Mesenchymal stem cell (in vitro differentiated cells and primary cell): ENCODE measurements around the gene SSC5D.
A peak's percentile ranks its signal among the peaks of the same experiment; 100 is the strongest.

Experiments
- DNase-seq: peaks from one replicate; pipeline ENCODE4 v3.0.0-alpha.2; 2013
- H2AFZ ChIP-seq: one replicate; pipeline ENCODE4 v1.6.1; 2013; ENCODE audit warnings: low read depth, mild to moderate bottlenecking, control low read depth, inconsistent platforms, low read length, moderate library complexity
- H2AK5ac ChIP-seq: 2 replicates; pipeline ENCODE4 v1.6.1; 2013; ENCODE audit warnings: low read length, moderate library complexity, mild to moderate bottlenecking, inconsistent platforms; ENCODE audit not compliant: severe bottlenecking
- H2BK120ac ChIP-seq: one replicate; pipeline ENCODE4 v1.6.1; 2013; ENCODE audit warnings: low read depth, mild to moderate bottlenecking, inconsistent platforms, low read length, moderate library complexity
- H2BK12ac ChIP-seq, 2 experiments: one replicate each; pipeline ENCODE4 v1.6.1; 2013; ENCODE audit warnings: inconsistent platforms in 2 of 2, low read length in 2 of 2, mild to moderate bottlenecking in 2 of 2, moderate library complexity in 2 of 2, control low read depth in 1 of 2
- H2BK15ac ChIP-seq: one replicate; pipeline ENCODE4 v1.6.1; 2013; ENCODE audit warnings: mild to moderate bottlenecking, low read depth, inconsistent platforms; ENCODE audit not compliant: poor library complexity, severe bottlenecking
- H2BK5ac ChIP-seq: 2 replicates; pipeline ENCODE4 v1.6.1; 2013; ENCODE audit warnings: low read depth, mild to moderate bottlenecking, low read length, control low read depth, inconsistent platforms; ENCODE audit not compliant: poor library complexity, severe bottlenecking
- H3K14ac ChIP-seq, 2 experiments: one replicate each; pipeline ENCODE4 v1.6.1; 2013; ENCODE audit warnings: inconsistent platforms in 2 of 2, low read length in 2 of 2, control low read depth in 1 of 2, mild to moderate bottlenecking in 1 of 2, moderate library complexity in 1 of 2
- H3K18ac ChIP-seq, 2 experiments: one replicate each; pipeline ENCODE4 v1.6.1; 2013; ENCODE audit warnings: inconsistent platforms in 2 of 2, low read length in 2 of 2, control low read depth in 1 of 2, low read depth in 1 of 2, mild to moderate bottlenecking in 1 of 2
- H3K23ac ChIP-seq, 2 experiments: one replicate each; pipeline ENCODE4 v1.6.1; 2013; ENCODE audit warnings: inconsistent platforms in 2 of 2, low read length in 2 of 2, mild to moderate bottlenecking in 2 of 2, moderate library complexity in 2 of 2, control low read depth in 1 of 2
- H3K27ac ChIP-seq: 2 replicates; pipeline ENCODE4 v1.5.1; 2013; ENCODE audit warnings: mild to moderate bottlenecking, moderate library complexity, low read length, control low read depth, inconsistent platforms; ENCODE audit not compliant: poor library complexity, severe bottlenecking
- H3K27me3 ChIP-seq, 2 experiments: 2 replicates each; pipeline versions ENCODE4 v1.6.1 to v1.7.0; 2013; ENCODE audit warnings: low read length in 2 of 2, mild to moderate bottlenecking in 2 of 2, moderate library complexity in 2 of 2, control low read depth in 1 of 2, inconsistent platforms in 1 of 2; ENCODE audit not compliant: control insufficient read depth in 1 of 2, insufficient read depth in 1 of 2
- H3K36me3 ChIP-seq, 2 experiments: 2 replicates each; pipeline versions ENCODE4 v1.6.1 to v1.7.0; 2013; ENCODE audit warnings: low read length in 2 of 2, control low read depth in 1 of 2, inconsistent platforms in 1 of 2, low read depth in 1 of 2, mild to moderate bottlenecking in 1 of 2; ENCODE audit not compliant: insufficient read depth in 2 of 2, control insufficient read depth in 1 of 2
- H3K4ac ChIP-seq, 2 experiments: one replicate each; pipeline ENCODE4 v1.6.1; 2013; ENCODE audit warnings: inconsistent platforms in 2 of 2, low read length in 2 of 2, mild to moderate bottlenecking in 2 of 2, moderate library complexity in 2 of 2, control low read depth in 1 of 2, low read depth in 1 of 2
- H3K4me1 ChIP-seq: 2 replicates; pipeline ENCODE4 v1.6.1; 2013; ENCODE audit warnings: low read depth, low read length, control low read depth; ENCODE audit not compliant: control insufficient read depth, insufficient read depth
- H3K4me2 ChIP-seq: 2 replicates; pipeline ENCODE4 v1.6.1; 2013; ENCODE audit warnings: low read length, mild to moderate bottlenecking, inconsistent platforms; ENCODE audit not compliant: poor library complexity, severe bottlenecking
- H3K4me3 ChIP-seq, 2 experiments: 2 replicates each; pipeline versions ENCODE4 v1.5.1 to v1.7.0; 2013; ENCODE audit warnings: low read length in 2 of 2, mild to moderate bottlenecking in 2 of 2, control low read depth in 1 of 2, low read depth in 1 of 2; ENCODE audit not compliant: insufficient read depth in 1 of 2
- H3K79me1 ChIP-seq: replicated peaks from 2 replicates; pipeline ENCODE4 v1.6.1; 2013; ENCODE audit warnings: mild to moderate bottlenecking, control low read depth, low read length, inconsistent platforms; ENCODE audit not compliant: poor library complexity, severe bottlenecking
- H3K9ac ChIP-seq: 2 replicates; pipeline ENCODE4 v1.7.0; 2013; ENCODE audit warnings: mild to moderate bottlenecking, low read length, moderate library complexity
- H3K9me3 ChIP-seq: 2 replicates; pipeline ENCODE4 v1.7.0; 2013; ENCODE audit warnings: mild to moderate bottlenecking, low read length; ENCODE audit not compliant: control insufficient read depth
- H4K8ac ChIP-seq: one replicate; pipeline ENCODE4 v1.6.1; 2013; ENCODE audit warnings: inconsistent platforms, mild to moderate bottlenecking, low read length, moderate library complexity
- H4K91ac ChIP-seq: one replicate; pipeline ENCODE4 v1.6.1; 2013; ENCODE audit warnings: mild to moderate bottlenecking, low read length, inconsistent platforms
- WGBS: methylation state at CpG from one replicate; pipeline ENCODE4 v1.1.7; 2013; ENCODE audit warnings: mixed read lengths; 5-methylcytosine and 5-hydroxymethylcytosine counted together

SSC5D gene

GRCh38 chr19:55542292-55542855 is 54.1 kb downstream of the SSC5D start:
- no peak overlapping the region for H4K8ac ChIP-seq
- H3K36me3 ChIP-seq: no peaks in the 10 kb centered on the region
- no peak overlapping the region for H3K4me3 ChIP-seq
- no peak overlapping the region for H2AFZ ChIP-seq
- H3K4ac ChIP-seq: no peak overlapping the region
- no peak overlapping the region for H4K91ac ChIP-seq
- no peaks in the 10 kb centered on the region for H3K9me3 ChIP-seq
- no peak overlapping the region for H2BK120ac ChIP-seq
- H3K27me3 ChIP-seq: peaks cover 0 to 10% of the 10 kb centered on the region in 2 experiments
- H2AK5ac ChIP-seq: no peak overlapping the region
- H3K4me1 ChIP-seq: peaks cover 26% of the 10 kb centered on the region
- no peak overlapping the region for H2BK5ac ChIP-seq
- H3K9ac ChIP-seq: no peak overlapping the region
- no peak overlapping the region for H3K23ac ChIP-seq
- no peak overlapping the region for H2BK12ac ChIP-seq
- no peak overlapping the region for H3K14ac ChIP-seq
- no peaks in the 10 kb centered on the region for H3K79me1 ChIP-seq
- H3K18ac ChIP-seq: no peak overlapping the region
- H3K27ac ChIP-seq: no peak overlapping the region
- no peak overlapping the region for H3K4me2 ChIP-seq
- 85% methylated on average over 7 of the region's 7 CpGs for WGBS
- no peak overlapping the region for H2BK15ac ChIP-seq
- DNase-seq: no peak

GRCh38 chr19:55543567-55543966 is 55.3 kb downstream of the SSC5D start:
- Histone ChIP-seq H2BK5ac (no peak overlapping the region), H4K91ac (no peak overlapping the region), H3K27ac (no peak overlapping the region), H3K14ac (no peak overlapping the region), H3K4me3 (no peak overlapping the region), H2BK120ac (no peak overlapping the region), H3K36me3 (no peaks in the 10 kb centered on the region), H2AFZ (no peak overlapping the region), H2BK12ac (no peak overlapping the region), H2BK15ac (no peak overlapping the region), H3K4me1 (peaks cover 21% of the 10 kb centered on the region), H3K4ac (no peak overlapping the region), H3K27me3 (peaks cover 0 to 10% of the 10 kb centered on the region in 2 experiments), H3K4me2 (no peak overlapping the region), H3K9me3 (no peaks in the 10 kb centered on the region), H2AK5ac (no peak overlapping the region), H3K18ac (no peak overlapping the region), H3K9ac (no peak overlapping the region), H3K79me1 (no peaks in the 10 kb centered on the region), H3K23ac (no peak overlapping the region), H4K8ac (no peak overlapping the region)
- DNase-seq: no peak
- 77% methylated on average over 5 of the region's 5 CpGs for WGBS

GRCh38 chr19:55544014-55544413 is 55.8 kb downstream of the SSC5D start:
- H2BK15ac ChIP-seq: no peak overlapping the region
- H3K79me1 ChIP-seq: no peaks in the 10 kb centered on the region
- no peak overlapping the region for H3K23ac ChIP-seq
- no peak overlapping the region for H3K4ac ChIP-seq
- no peaks in the 10 kb centered on the region for H3K9me3 ChIP-seq
- H3K27me3 ChIP-seq: peaks cover 0 to 10% of the 10 kb centered on the region in 2 experiments
- no peaks in the 10 kb centered on the region for H3K36me3 ChIP-seq
- no peak overlapping the region for H2AK5ac ChIP-seq
- no peak overlapping the region for H4K91ac ChIP-seq
- no peak overlapping the region for H3K4me3 ChIP-seq
- no peak overlapping the region for H3K14ac ChIP-seq
- H4K8ac ChIP-seq: no peak overlapping the region
- H3K4me2 ChIP-seq: no peak overlapping the region
- H3K18ac ChIP-seq: no peak overlapping the region
- H2BK120ac ChIP-seq: no peak overlapping the region
- no peak overlapping the region for H3K9ac ChIP-seq
- WGBS: 84% methylated on average over 15 of the region's 15 CpGs
- H2AFZ ChIP-seq: no peak overlapping the region
- H2BK5ac ChIP-seq: no peak overlapping the region
- H3K4me1 ChIP-seq: peaks cover 23% of the 10 kb centered on the region
- H3K27ac ChIP-seq: no peak overlapping the region
- no peak overlapping the region for H2BK12ac ChIP-seq
- no peak for DNase-seq

DNA sequence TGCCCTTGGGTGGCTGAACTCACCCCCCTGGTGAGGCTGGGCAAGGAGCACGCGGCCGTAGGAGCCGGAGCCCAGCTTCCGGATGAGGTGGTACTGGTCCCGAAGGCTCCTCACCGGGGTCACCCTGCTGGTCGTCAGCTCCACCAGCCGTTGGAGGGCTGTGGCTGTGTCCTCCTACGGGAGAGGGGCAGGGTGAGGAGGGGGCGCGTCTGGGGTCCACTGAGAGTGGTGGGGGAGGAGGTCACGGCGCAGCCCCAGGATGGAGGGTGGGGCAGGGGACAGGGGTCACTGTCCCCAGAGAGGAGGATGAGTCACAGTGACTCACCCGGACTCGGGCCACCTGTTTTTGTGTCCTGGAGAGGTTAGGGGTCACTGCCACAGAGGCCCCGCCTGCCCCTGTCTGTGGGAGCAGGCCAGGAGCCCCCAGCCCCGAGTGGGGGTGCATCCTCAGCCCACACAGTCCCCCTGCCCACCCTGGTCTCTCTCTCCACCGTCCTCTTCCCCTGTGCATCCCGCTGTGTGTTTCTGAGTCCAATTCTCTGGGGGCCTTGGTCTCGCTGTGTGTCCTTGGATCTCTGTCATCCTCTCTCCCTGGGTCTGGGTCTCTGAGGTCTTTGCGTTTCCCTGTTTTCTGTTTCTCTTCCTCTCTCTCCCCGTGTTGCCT is 56.7 kb downstream of the SSC5D start:
- Histone ChIP-seq H2BK12ac (no peak overlapping the region), H4K91ac (no peak overlapping the region), H4K8ac (no peak overlapping the region), H2BK15ac (no peak overlapping the region), H2AFZ (no peak overlapping the region), H3K9me3 (no peaks in the 10 kb centered on the region), H2AK5ac (no peak overlapping the region), H3K27me3 (peaks cover 0 to 10% of the 10 kb centered on the region in 2 experiments), H3K4me3 (no peak overlapping the region), H3K23ac (no peak overlapping the region), H3K79me1 (no peaks in the 10 kb centered on the region), H3K18ac (peak overlapping the region in 1 of 2 experiments; percentile 23), H2BK5ac (no peak overlapping the region), H3K4me2 (no peak overlapping the region), H3K36me3 (no peaks in the 10 kb centered on the region), H3K9ac (no peak overlapping the region), H3K14ac (peak overlapping the region in 1 of 2 experiments; percentile 22), H3K27ac (no peak overlapping the region), H2BK120ac (no peak overlapping the region), H3K4me1 (peaks cover 27% of the 10 kb centered on the region), H3K4ac (no peak overlapping the region)
- WGBS: 63% methylated on average over 23 of the region's 23 CpGs
- DNase-seq: no peak
